Vagina (tissue), 2 donors: ENCODE data around the gene HNRNPA0.

ENCODE experiments used
- POLR2A ChIP-seq, 2 donors: fragments of 450-650 bp; IDR thresholded peaks; one replicate each; pipeline ENCODE4 v1.6.1; 2017; ENCODE audit warnings: antibody characterized with exemption in 2 of 2, mild to moderate bottlenecking in 2 of 2, moderate library complexity in 2 of 2
- POLR2AphosphoS5 ChIP-seq, 2 donors: sonication (generic); formaldehyde crosslinking; IDR thresholded peaks; one replicate each; pipeline ENCODE4 v1.9.0; 2017; ENCODE audit warnings: antibody characterized with exemption in 2 of 2, mild to moderate bottlenecking in 2 of 2, low read depth in 1 of 2; ENCODE audit not compliant: insufficient read depth in 1 of 2
- TF ChIP-seq, protein P1 (sequence below), 3 experiments: fragments of 450-650 bp in 2 of 3; fragments of 200-600 bp in 1 of 3; sonication (generic) in 1 of 3; IDR thresholded peaks; one replicate each; pipeline ENCODE4 v1.5.1; 2017 to 2019; ENCODE audit warnings: antibody characterized with exemption in 3 of 3, mild to moderate bottlenecking in 2 of 3, moderate library complexity in 2 of 3

DNA sequence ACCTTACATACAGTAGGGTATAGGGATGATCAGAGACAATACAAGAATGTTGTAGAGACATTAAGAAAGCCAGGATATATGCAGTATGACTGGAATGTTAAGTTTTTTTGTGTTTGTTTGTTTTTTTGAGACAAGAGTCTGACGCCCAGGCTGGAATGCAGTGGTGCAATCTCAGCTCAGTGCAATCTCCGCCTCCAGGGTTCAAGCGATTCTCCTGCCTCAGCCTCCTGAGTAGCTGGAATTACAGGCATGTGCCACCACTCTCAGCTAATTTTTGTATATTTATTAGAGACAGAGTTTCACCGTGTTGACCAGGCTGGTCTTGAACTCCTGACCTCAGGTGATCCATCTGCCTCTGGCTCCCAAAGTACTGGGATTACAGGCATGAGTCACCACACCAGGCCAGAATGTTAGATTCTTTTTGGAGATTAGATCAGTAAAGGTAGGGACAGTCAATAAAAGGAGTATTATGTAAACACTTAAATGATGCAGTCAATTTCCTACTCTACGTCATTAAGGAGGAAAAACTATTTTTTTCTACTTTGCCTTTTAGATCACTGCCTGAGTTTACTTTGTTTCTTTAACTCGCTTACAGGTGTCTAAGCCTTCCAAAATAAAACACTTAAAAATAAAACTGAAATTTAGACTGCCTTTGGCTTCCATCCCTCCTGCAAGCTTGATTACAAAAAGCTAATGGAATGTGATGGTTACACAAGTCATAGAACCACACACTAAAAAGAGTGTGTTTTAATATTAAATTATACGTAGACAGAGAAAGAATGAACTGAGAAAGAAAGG lies 6.8 kb upstream of the HNRNPA0 start:
- TF ChIP-seq, protein P1, sequence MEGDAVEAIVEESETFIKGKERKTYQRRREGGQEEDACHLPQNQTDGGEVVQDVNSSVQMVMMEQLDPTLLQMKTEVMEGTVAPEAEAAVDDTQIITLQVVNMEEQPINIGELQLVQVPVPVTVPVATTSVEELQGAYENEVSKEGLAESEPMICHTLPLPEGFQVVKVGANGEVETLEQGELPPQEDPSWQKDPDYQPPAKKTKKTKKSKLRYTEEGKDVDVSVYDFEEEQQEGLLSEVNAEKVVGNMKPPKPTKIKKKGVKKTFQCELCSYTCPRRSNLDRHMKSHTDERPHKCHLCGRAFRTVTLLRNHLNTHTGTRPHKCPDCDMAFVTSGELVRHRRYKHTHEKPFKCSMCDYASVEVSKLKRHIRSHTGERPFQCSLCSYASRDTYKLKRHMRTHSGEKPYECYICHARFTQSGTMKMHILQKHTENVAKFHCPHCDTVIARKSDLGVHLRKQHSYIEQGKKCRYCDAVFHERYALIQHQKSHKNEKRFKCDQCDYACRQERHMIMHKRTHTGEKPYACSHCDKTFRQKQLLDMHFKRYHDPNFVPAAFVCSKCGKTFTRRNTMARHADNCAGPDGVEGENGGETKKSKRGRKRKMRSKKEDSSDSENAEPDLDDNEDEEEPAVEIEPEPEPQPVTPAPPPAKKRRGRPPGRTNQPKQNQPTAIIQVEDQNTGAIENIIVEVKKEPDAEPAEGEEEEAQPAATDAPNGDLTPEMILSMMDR (IDR thresholded peaks at IDR 0.05), result no peak
- TF ChIP-seq POLR2A (IDR thresholded peaks at IDR 0.05), result no peak
- TF ChIP-seq POLR2AphosphoS5 (IDR thresholded peaks at IDR 0.05; ENCODE audit: insufficient read depth in 1 of 2, low read depth in 1 of 2), result no peak
